Mesenchymal stem cell (in vitro differentiated cells and primary cell): ENCODE results near the gene BCDIN3D.

Source experiments
- DNase-seq: peaks from one replicate; pipeline ENCODE4 v3.0.0-alpha.2; 2013
- H2AFZ ChIP-seq: one replicate; pipeline ENCODE4 v1.6.1; 2013; ENCODE audit warnings: low read depth, mild to moderate bottlenecking, control low read depth, inconsistent platforms, low read length, moderate library complexity
- H2AK5ac ChIP-seq: 2 replicates; pipeline ENCODE4 v1.6.1; 2013; ENCODE audit warnings: low read length, moderate library complexity, mild to moderate bottlenecking, inconsistent platforms; ENCODE audit not compliant: severe bottlenecking
- H2BK120ac ChIP-seq: one replicate; pipeline ENCODE4 v1.6.1; 2013; ENCODE audit warnings: low read depth, mild to moderate bottlenecking, inconsistent platforms, low read length, moderate library complexity
- H2BK12ac ChIP-seq, 2 experiments: one replicate each; pipeline ENCODE4 v1.6.1; 2013; ENCODE audit warnings: inconsistent platforms in 2 of 2, low read length in 2 of 2, mild to moderate bottlenecking in 2 of 2, moderate library complexity in 2 of 2, control low read depth in 1 of 2
- H2BK15ac ChIP-seq: one replicate; pipeline ENCODE4 v1.6.1; 2013; ENCODE audit warnings: mild to moderate bottlenecking, low read depth, inconsistent platforms; ENCODE audit not compliant: poor library complexity, severe bottlenecking
- H2BK5ac ChIP-seq: 2 replicates; pipeline ENCODE4 v1.6.1; 2013; ENCODE audit warnings: low read depth, mild to moderate bottlenecking, low read length, control low read depth, inconsistent platforms; ENCODE audit not compliant: poor library complexity, severe bottlenecking
- H3K14ac ChIP-seq, 2 experiments: one replicate each; pipeline ENCODE4 v1.6.1; 2013; ENCODE audit warnings: inconsistent platforms in 2 of 2, low read length in 2 of 2, control low read depth in 1 of 2, mild to moderate bottlenecking in 1 of 2, moderate library complexity in 1 of 2
- H3K18ac ChIP-seq, 2 experiments: one replicate each; pipeline ENCODE4 v1.6.1; 2013; ENCODE audit warnings: inconsistent platforms in 2 of 2, low read length in 2 of 2, control low read depth in 1 of 2, low read depth in 1 of 2, mild to moderate bottlenecking in 1 of 2
- H3K23ac ChIP-seq, 2 experiments: one replicate each; pipeline ENCODE4 v1.6.1; 2013; ENCODE audit warnings: inconsistent platforms in 2 of 2, low read length in 2 of 2, mild to moderate bottlenecking in 2 of 2, moderate library complexity in 2 of 2, control low read depth in 1 of 2
- H3K27ac ChIP-seq: 2 replicates; pipeline ENCODE4 v1.5.1; 2013; ENCODE audit warnings: mild to moderate bottlenecking, moderate library complexity, low read length, control low read depth, inconsistent platforms; ENCODE audit not compliant: poor library complexity, severe bottlenecking
- H3K27me3 ChIP-seq, 2 experiments: 2 replicates each; pipeline versions ENCODE4 v1.6.1 to v1.7.0; 2013; ENCODE audit warnings: low read length in 2 of 2, mild to moderate bottlenecking in 2 of 2, moderate library complexity in 2 of 2, control low read depth in 1 of 2, inconsistent platforms in 1 of 2; ENCODE audit not compliant: control insufficient read depth in 1 of 2, insufficient read depth in 1 of 2
- H3K36me3 ChIP-seq, 2 experiments: 2 replicates each; pipeline versions ENCODE4 v1.6.1 to v1.7.0; 2013; ENCODE audit warnings: low read length in 2 of 2, control low read depth in 1 of 2, inconsistent platforms in 1 of 2, low read depth in 1 of 2, mild to moderate bottlenecking in 1 of 2; ENCODE audit not compliant: insufficient read depth in 2 of 2, control insufficient read depth in 1 of 2
- H3K4ac ChIP-seq, 2 experiments: one replicate each; pipeline ENCODE4 v1.6.1; 2013; ENCODE audit warnings: inconsistent platforms in 2 of 2, low read length in 2 of 2, mild to moderate bottlenecking in 2 of 2, moderate library complexity in 2 of 2, control low read depth in 1 of 2, low read depth in 1 of 2
- H3K4me1 ChIP-seq: 2 replicates; pipeline ENCODE4 v1.6.1; 2013; ENCODE audit warnings: low read depth, low read length, control low read depth; ENCODE audit not compliant: control insufficient read depth, insufficient read depth
- H3K4me2 ChIP-seq: 2 replicates; pipeline ENCODE4 v1.6.1; 2013; ENCODE audit warnings: low read length, mild to moderate bottlenecking, inconsistent platforms; ENCODE audit not compliant: poor library complexity, severe bottlenecking
- H3K4me3 ChIP-seq, 2 experiments: 2 replicates each; pipeline versions ENCODE4 v1.5.1 to v1.7.0; 2013; ENCODE audit warnings: low read length in 2 of 2, mild to moderate bottlenecking in 2 of 2, control low read depth in 1 of 2, low read depth in 1 of 2; ENCODE audit not compliant: insufficient read depth in 1 of 2
- H3K79me1 ChIP-seq: replicated peaks from 2 replicates; pipeline ENCODE4 v1.6.1; 2013; ENCODE audit warnings: mild to moderate bottlenecking, control low read depth, low read length, inconsistent platforms; ENCODE audit not compliant: poor library complexity, severe bottlenecking
- H3K9ac ChIP-seq: 2 replicates; pipeline ENCODE4 v1.7.0; 2013; ENCODE audit warnings: mild to moderate bottlenecking, low read length, moderate library complexity
- H3K9me3 ChIP-seq: 2 replicates; pipeline ENCODE4 v1.7.0; 2013; ENCODE audit warnings: mild to moderate bottlenecking, low read length; ENCODE audit not compliant: control insufficient read depth
- H4K8ac ChIP-seq: one replicate; pipeline ENCODE4 v1.6.1; 2013; ENCODE audit warnings: inconsistent platforms, mild to moderate bottlenecking, low read length, moderate library complexity
- H4K91ac ChIP-seq: one replicate; pipeline ENCODE4 v1.6.1; 2013; ENCODE audit warnings: mild to moderate bottlenecking, low read length, inconsistent platforms
- WGBS: methylation state at CpG from one replicate; pipeline ENCODE4 v1.1.7; 2013; ENCODE audit warnings: mixed read lengths; 5-methylcytosine and 5-hydroxymethylcytosine counted together

Gene BCDIN3D

GRCh38 chr12:49832836-49833421 is 10.0 kb downstream of the BCDIN3D start:
- no peak overlapping the region for H3K4me2 ChIP-seq
- H3K9ac ChIP-seq, result peak overlapping the region; percentile 42
- H3K27ac ChIP-seq, result no peak overlapping the region
- no peak overlapping the region for H2BK15ac ChIP-seq
- H2BK120ac ChIP-seq, result no peak overlapping the region
- H3K4me1 ChIP-seq, result peaks cover 2% of the 10 kb centered on the region
- no peaks in the 10 kb centered on the region for H3K27me3 ChIP-seq
- H2BK12ac ChIP-seq, result no peak overlapping the region
- H3K36me3 ChIP-seq, result peaks cover 0 to 8% of the 10 kb centered on the region in 2 experiments
- no peak overlapping the region for H2BK5ac ChIP-seq
- no peak overlapping the region for H4K8ac ChIP-seq
- no peak overlapping the region for H3K4me3 ChIP-seq
- H2AK5ac ChIP-seq, result no peak overlapping the region
- H3K18ac ChIP-seq, result no peak overlapping the region
- peak; percentile 65 for DNase-seq
- no peak overlapping the region for H3K4ac ChIP-seq
- peaks cover 2% of the 10 kb centered on the region for H3K79me1 ChIP-seq
- WGBS, result 54% methylated on average over 4 of the region's 5 CpGs
- H3K14ac ChIP-seq, result no peak overlapping the region
- H3K23ac ChIP-seq, result no peak overlapping the region
- H4K91ac ChIP-seq, result no peak overlapping the region
- no peak overlapping the region for H2AFZ ChIP-seq
- H3K9me3 ChIP-seq, result no peaks in the 10 kb centered on the region

- no peak overlapping the region for H2BK15ac ChIP-seq
- H4K91ac ChIP-seq, result no peak overlapping the region
- no peak overlapping the region for H3K4me3 ChIP-seq
- no peaks in the 10 kb centered on the region for H3K9me3 ChIP-seq
- H3K4ac ChIP-seq, result no peak overlapping the region
- H2BK12ac ChIP-seq, result no peak overlapping the region
- no peaks in the 10 kb centered on the region for H3K27me3 ChIP-seq
- no peak overlapping the region for H3K4me2 ChIP-seq
- peaks cover 0 to 2% of the 10 kb centered on the region in 2 experiments for H3K36me3 ChIP-seq
- no peak overlapping the region for H3K23ac ChIP-seq
- H3K14ac ChIP-seq, result no peak overlapping the region
- no peak overlapping the region for H3K27ac ChIP-seq
- H3K79me1 ChIP-seq, result peaks cover 2% of the 10 kb centered on the region
- H2AFZ ChIP-seq, result no peak overlapping the region
- 93% methylated on average over 2 of the region's 2 CpGs for WGBS
- no peak for DNase-seq
- H3K9ac ChIP-seq, result no peak overlapping the region
- no peak overlapping the region for H3K18ac ChIP-seq
- no peak overlapping the region for H4K8ac ChIP-seq
- peaks cover 2% of the 10 kb centered on the region for H3K4me1 ChIP-seq
- no peak overlapping the region for H2AK5ac ChIP-seq
- no peak overlapping the region for H2BK120ac ChIP-seq
- H2BK5ac ChIP-seq, result no peak overlapping the region
Measured at GRCh38 chr12:49831717-49832116, 11.2 kb downstream of the BCDIN3D start.

GRCh38 chr12:49828133-49829091 is 14.5 kb downstream of the BCDIN3D start, which contains the start of gene NCKAP5L:
Gene NCKAP5L (minus strand): TSS chr12:49828413. CDS start chr12:49804044, 24,369 bp downstream.
- Histone ChIP-seq H3K4ac (peak within 1 kb of the TSS; percentile 58 to 81), H3K18ac (peak within 1 kb of the TSS; percentile 96), H3K14ac (peak within 1 kb of the TSS in 1 of 2 experiments; percentile 94), H4K8ac (peak within 1 kb of the TSS; percentile 72), H3K4me1 (peaks cover 30% of the 10 kb centered on the region), H3K4me3 (peak within 1 kb of the TSS; percentile 87 to 92), H3K9me3 (no peaks in the 10 kb centered on the region), H2BK12ac (peak within 1 kb of the TSS; percentile 37 to 91), H3K23ac (peak within 1 kb of the TSS in 1 of 2 experiments; percentile 98), H4K91ac (peak within 1 kb of the TSS; percentile 84), H3K27me3 (no peaks in the 10 kb centered on the region), H3K4me2 (peak within 1 kb of the TSS; percentile 84), H2BK5ac (peak within 1 kb of the TSS; percentile 90), H3K79me1 (peaks cover 2% of the 10 kb centered on the region), H2AFZ (peak within 1 kb of the TSS; percentile 83), H2BK15ac (peak within 1 kb of the TSS; percentile 90), H2AK5ac (peak within 1 kb of the TSS; percentile 76), H3K9ac (peak within 1 kb of the TSS; percentile 93), H3K27ac (peak within 1 kb of the TSS; percentile 99), H2BK120ac (peak within 1 kb of the TSS; percentile 73), H3K36me3 (peaks cover 0 to 17% of the 10 kb centered on the region in 2 experiments)
- under 1% methylated on average over 46 of the region's 61 CpGs for WGBS
- DNase-seq, result peak; percentile 98
